Limb (tissue), 2 donors: ENCODE measurements around the gene BRMS1L.
A peak's percentile ranks its signal among the peaks of the same experiment; 100 is the strongest.
"Not testable (repeated sequence)": the region's sequence is repeated elsewhere in the genome, so short reads cannot be mapped to it uniquely, and the experiment has no call there.

Source experiments
- DNase-seq, 2 donors: peaks; one replicate each; pipeline ENCODE4 v3.0.0-alpha.2; 2016; ENCODE audit errors: extremely low spot score in 2 of 2

The BRMS1L gene

DNA sequence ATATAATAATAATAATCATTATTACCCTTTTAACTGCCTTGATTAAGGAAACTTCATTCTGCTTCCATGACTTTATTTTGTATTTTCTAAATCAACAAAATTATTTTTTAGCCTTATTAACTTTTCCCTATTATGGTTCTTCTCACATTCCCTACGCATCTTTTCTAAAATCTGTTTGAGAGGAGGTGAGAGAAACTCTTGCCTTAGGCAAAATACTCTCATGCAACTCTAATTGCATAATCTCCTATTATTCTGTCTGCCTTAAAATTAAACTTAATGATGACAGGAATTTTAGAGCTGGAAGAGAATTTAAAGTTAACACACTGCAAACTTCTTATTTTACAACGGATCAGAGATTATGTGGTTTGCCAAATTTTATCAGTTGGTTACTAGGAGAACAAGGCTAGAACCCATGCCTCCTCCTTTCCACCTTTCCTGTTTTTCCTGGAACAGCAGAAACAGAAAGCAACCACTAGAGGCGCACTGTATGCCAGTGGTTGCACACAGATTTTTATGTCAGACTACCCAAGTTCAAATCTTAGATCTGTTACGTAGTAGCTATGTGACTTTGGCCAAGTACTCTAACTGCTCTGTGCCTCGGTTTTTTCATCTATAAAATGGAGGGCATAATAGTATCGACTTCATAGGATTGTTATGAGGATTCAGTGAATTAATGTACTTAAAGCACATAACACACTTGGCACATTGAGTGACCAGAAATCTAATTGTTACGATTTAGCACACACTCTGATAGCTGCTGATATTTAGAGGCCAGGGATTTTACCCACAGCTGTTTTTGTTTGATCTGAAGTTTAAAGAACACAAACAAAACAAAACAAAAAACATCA is 4.3 kb upstream of the BRMS1L start:
- DNase-seq = peak in 1 of 2 donors; percentile 20

DNA sequence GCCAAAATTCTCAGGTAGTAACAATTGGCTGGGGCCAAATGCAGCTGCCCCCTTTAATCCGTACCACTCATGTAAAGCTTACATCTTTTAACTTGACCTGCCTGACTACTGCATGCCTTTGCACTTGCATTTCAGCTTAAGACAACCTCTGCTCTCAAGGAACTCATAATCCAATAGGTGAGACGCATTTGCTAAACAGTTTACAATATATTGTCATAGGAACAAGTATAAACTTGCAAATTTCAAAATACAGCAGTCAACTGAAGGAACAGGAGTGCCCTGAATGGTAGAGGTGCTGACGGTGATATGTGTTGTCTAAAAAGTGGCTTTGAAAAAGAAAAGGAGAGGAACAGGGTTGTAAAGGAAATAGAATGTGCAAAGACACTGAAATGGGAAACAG is 3.6 kb upstream of the BRMS1L start:
- DNase-seq = no peak

DNA sequence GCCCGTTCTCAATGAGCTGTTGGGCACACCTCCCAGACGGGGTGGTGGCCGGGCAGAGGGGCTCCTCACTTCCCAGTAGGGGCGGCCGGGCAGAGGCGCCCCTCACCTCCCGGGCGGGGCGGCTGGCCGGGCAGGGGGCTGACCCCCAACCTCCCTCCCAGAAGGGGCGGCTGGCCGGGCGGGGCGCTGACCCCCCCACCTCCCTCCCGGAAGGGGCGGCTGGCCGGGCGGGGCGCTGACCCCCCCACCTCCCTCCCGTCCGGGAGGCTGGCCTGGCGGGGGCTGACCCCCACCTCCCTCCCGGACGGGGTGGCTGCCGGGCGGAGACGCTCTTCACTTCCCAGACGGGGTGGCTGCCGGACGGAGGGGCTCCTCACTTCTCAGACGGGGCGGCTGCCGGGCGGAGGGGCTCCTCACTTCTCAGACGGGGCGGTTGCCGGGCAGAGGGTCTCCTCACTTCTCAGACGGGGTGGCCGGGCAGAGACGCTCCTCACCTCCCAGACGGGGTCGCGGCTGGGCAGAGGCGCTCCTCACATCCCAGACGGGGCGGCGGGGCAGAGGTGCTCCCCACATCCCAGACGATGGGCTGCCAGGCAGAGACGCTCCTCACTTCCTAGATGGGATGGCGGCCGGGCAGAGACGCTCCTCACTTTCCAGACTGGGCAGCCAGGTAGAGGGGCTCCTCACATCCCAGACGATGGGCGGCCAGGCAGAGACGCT is 1.5 kb upstream of the BRMS1L start:
- not testable (repeated sequence) for DNase-seq

DNA sequence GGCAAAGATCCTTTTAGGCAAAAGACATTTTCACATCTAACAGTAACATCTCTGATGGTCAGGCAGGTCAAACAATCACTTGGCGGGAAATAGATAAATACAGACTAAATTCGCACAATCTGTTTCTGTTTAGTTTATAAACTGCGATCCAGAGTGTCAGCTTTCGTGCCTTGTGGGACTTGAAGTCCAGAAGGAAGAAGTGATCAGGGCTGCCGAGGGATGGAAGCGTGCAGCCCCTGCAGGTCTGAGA is 245 bp upstream of the BRMS1L start:
- no peak for DNase-seq

DNA sequence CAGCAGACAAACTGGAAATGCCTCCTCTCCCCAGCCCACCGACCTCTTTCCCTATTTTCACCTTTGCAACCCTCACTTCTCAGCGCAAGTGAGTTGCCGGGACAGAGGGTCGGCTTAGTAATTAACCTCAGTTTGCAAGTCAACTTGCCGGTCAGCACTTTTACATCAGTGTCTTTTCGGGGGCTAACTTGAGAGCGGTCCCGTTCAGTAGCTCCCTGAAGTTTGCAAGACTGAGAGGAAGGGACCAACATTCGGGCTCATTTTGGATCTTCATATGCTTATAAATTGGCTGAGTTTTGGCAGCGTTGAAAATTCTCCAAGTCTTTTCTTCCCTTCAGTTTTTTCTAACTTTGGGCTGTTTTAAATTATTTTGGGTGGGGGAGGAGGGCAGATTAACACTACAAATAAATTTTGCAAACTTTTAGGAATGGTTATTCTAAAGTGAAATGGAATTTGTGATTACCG is 846 bp downstream of the BRMS1L start:
- peak in 1 of 2 donors; percentile 21 for DNase-seq

DNA sequence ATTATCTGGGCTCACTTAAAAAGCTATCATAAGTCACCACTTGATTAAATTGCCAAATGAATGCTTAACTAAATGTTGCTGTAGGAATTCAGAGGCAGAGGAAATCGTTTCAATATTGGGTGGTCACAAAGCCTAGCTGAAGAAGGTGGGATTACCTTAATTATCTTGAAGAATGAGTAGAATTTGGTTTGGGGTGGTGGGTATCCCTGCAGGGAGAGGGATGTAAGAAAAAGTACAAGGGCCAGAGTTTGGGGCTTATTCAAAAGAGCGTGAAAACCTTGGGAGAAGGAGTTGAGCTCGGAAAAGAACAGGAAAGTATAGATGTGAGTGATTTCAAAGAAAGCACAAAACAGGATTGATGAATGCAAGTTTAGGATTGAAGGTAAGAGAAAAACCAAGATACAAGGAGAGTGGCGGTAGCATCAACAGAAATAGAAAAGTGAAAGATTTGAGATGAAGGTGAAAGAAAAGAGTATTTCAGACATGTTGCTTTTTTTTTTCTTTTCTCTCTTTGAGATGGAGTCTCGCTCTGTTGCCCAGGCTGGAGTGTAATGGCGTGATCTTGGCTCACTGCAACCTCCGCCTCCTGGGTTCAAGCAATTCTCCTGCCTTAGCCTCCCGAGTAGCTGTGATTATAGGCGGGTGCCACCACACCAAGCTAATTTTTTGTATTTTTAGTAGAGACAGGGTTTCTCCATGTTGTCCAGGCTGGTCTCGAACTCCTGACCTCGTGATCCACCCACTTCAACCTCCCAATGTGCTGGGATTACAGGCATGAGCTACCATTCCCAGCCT is 1.7 kb downstream of the BRMS1L start:
- DNase-seq = no peak

DNA sequence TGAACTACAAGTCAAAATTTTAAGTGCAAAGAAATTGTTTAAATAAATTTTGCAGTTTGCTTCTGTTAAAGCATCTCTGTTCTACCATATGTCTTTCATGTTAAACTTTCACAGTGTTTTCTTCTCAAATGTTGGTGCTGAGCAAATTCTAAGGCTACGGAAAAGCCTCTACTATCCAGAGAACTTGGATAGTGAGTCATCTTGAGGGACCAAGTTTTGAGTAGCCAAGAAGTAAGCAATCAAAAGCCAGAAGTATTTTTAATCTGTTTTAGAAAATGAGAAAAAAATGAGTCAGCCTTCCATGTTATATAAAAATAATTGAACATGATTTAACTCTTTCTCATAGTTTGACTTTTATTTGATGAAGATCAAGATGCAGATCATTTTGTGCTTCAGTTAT is 3.3 kb downstream of the BRMS1L start:
- DNase-seq = no peak

DNA sequence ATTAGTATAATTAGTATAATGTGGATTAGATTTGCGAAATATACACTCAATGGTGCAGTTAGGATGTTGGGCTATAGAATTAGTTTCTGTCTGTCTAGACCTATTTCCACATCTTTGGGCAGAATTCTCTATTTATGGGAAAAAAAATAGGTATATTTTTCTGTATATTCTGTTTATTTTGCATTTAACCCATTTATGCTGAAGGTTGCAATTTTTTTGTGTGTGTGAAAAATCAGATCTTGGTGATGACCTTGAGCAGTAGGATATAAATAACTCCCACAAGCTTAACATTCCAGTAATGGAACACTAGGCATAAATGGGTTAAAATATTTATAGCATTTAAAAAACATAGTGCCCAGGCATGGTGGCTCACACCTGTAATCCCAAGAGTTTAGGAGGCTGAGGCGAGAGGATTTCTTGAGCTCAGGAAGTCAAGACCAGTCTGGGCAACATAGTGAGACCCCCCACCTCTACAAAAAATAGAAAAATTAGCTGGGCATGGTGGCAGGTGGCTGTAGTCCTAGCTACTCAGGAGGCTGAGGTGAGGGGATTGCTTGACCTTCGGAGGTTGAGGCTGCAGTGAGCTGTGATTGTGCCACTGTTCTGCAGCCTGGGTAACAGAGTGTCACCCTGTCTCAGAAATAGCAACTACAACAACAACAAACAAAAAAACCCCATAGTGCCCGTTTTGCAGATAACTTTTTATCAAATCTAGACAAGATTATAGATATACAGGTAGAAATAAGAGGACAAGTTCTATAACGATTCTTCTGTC is 9.3 kb downstream of the BRMS1L start:
- DNase-seq = no peak

DNA sequence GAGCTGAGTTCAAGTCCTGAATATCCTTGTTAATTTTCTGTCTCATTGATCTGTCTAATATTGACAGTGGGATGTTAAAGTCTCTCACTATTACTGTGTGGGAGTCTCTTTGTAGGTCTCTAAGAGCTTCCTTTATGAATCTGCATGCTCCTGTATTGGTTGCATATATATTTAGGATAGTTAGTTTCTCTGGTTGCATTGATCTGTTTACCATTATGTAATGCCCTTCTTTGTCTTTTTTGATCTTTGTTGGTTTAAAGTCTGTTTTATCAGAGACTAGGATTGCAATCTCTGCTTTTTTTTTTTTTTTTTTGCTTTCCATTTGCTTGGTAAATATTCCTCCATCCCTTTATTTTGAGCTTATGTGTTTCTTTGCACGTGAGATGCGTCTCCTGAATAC is 15.6 kb downstream of the BRMS1L start:
- DNase-seq = not testable (repeated sequence)

DNA sequence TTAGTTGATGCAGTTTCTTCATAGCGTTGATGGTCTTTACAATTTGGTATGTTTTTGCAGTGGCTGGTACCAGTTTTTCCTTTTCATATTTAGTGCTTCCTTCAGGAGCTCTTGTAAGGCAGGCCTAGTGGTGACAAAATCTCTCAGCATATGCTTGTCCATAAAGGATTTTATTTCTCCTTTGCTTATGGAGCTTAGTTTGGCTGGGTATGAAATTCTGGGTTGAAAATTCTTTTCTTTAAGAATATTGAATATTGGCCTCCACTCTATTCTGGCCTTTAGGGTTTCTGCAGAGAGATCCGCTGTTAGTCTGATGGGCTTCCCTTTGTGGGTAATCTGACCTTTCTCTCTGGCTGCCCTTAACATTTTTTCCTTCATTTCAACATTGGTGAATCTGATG is 16.1 kb downstream of the BRMS1L start:
- DNase-seq = not testable (repeated sequence)

DNA sequence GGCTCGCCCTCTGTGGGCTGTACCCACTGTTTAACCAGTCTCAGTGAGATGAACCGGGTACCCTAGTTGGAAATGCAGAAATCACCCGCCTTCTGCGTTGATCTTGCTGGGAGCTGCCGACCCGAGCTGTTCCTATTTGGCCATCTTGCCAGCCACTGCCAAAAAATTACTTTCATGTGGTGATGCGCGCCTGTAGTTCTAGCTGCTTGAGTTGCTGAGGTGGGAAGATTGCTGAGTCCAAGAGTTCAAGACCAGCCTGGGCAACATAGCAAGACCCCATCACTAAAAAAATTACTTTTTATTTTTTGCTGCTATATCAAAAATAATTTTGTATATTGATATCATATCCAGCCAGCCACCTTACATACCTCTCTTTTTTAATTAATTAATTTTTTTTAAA is 18.4 kb downstream of the BRMS1L start:
- DNase-seq = no peak

DNA sequence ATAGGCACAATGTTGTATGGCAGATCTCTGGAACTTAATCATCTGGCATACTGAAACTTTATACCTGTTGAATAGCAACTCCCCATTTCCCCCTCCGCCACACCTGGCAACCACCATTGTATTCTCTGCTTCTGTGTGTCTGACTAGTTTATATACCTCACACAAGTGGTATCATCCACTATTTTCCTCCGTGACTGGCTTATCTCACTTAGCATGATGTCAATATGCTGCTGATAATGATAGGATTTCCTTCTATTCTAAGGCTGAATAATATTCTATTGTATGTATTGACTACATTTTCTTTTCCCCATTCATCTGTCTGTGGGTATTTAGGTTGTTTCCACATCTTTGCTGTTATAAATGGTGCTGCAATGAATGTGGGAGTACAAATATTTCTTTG is 21.5 kb downstream of the BRMS1L start:
- DNase-seq = no peak

DNA sequence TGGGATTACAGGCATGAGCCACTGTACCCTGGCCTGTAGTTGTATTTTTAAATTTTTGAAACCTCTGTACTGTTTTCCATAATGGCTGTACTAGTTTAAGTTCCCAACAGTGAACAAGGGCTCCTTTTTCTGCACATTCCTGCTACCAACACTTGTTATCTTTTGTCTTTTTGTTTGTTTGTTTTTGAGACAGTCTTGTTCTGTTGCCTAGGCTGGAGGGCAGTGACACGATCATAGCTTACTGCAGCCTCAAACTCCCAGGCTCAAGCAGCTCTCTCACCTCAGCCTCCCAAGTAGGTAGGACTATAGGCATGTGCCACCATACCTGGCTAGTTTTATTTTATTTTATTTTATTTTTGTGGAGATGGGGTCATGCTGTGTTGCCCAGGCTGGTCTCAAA is 23.0 kb downstream of the BRMS1L start:
- no peak for DNase-seq

DNA sequence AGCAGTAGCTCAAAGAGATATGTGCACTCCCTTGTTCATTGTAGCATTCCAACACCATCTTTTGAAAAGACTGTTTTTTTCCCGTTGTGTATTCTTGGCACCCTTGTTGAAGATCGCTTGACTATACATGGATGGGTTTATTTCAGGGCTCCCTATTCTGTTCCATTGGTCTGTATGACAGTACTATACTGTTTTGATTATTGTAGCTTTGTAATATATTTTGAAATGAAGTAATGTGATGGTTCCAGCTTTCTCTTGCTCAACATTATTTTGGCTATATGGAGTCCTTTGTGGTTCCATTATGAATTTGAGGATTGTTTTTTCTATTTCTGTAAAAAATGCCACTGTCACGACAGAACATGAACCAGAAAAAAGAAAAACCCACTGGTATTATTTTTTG is 25.7 kb downstream of the BRMS1L start:
- no peak for DNase-seq

DNA sequence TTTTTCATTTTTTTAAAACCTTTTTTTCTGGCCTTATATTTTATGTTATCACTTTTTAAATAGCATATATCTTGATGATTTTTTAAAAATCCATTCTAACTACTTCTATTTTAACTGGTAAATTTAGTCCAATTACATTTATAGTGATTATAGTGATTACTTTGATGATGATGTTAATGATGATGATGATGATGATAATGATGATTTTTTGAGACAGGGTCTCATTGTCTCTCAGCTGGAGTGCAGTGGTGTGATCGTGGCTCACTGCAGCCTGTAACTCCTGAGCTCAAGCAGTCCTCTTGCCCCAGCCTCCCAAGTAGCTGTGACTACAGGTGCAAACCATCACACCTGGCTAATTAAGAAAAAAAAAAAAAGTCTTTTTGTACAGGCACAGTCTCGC is 27.1 kb downstream of the BRMS1L start:
- DNase-seq = no peak

DNA sequence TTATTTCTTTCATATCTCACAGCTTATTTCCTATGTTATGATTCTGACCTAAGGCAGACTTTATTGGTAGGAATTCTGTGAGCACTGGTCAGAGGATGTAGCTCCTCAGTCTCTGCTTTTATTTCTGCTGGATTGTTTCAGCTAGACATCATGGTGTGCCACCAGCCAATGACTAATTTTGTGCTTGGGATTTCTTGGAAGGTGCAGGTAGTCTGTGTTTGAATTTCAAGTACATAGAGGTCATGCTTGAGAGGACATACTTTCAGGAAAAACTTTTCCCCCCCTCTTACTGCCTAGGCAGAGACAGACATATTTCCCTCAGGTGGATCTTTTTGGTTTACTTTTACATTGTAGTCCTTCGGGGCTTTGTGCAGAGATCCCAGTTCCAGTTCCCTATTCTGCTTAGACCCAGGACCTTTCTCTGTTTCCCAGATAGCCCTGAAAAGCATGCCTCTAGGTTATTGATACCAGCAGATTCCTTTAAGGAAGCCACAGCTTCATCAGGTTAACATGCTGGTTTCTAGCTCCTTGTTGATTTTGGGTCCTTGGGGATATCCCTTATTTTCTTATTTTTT is 28.6 kb downstream of the BRMS1L start:
- DNase-seq = no peak

DNA sequence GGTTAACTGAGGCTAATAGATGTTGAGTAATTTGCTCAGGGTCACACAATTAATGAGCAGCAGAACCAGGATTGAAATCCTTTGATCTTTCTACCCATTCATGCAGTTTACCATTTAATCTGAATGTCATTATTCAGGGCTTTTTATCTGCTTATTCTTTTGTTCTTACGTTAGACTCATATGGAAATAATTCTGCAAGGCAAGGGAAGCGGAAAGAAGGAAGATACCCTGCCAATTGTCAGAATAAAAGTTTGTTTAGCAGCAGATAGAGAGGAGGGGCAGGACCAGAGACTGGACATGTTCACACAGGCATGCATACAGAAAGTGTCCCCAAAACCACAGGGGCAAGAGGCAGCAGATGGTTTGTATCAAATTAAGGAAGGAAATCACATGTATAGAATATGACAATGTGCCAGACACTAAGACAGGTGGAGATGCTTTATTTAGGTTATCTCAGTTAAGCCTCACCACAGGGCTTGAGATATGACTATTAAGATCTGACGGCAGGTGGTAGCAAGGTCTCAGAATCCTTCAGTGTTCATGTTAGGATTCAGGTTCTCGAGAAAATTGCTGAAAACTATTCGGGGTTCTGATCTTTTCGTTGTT is 29.8 kb downstream of the BRMS1L start:
- peak in 1 of 2 donors; percentile 11 for DNase-seq

DNA sequence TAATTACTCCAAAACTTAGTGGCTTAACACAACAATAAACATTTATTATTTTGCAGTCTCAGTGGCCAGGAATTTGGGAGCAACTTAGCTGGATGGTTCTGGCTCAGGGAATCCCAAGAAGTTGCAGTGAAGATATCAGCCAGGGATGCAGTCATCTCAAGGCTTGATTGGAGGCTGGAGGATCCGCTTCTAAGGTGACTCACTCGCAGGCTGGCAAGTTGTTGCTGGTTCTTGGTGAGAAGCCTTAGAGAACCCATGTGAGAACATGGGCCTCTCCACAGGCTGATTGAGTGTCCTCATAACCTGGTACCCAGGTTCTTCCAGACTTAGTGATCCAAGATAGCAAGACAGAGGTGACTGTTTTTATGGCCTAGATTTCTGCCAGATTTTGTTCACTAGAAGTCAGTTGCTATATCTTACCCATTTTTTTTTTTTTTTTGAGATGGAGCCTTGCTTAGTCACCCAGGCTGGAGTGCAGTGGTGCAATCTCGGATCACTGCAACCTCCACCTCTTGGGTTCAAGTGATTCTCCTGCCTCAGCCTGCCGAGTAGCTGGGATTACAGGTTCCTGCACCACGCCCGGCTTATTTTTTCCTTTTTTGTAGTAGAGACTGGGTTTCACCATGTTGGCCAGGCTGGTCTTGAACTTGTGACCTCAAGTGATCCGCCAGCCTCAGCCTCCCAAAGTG is 32.5 kb downstream of the BRMS1L start:
- no peak for DNase-seq

DNA sequence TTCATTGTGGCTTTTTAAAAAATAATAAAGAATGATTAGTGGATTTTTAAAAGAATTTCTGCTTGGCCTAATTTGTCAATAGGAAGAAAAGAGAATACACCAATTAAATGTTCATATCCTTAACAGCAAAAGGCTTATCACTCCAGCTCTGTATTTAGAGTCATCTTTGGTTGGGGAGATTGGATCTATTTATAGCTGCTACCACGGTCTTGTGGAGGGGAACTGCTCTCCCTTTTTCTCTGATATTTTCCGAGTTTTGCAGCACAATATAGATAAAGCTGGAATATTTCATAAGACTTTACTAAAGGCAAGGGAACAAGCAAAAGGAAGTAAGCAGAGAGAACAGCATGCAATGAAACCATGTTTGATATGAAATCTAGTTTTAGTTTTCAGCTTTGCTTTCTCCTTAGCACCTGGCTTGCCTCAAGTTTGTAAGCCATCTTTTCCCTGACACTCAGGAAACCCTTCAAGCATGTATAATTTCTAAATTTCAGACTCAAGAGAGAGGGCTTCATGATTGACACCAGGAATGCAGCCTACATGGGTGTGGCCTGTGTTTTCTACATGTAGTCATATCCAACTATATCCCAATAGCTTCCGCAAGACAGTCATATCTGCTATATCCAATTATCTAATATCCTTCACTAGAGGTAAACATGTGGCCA is 35.2 kb downstream of the BRMS1L start:
- no peak for DNase-seq
